Liver (tissue), 9 donors: ENCODE measurements around the gene RGS12. TPM values are rescaled to one million over a fixed set of nuclear protein-coding genes. Genes with fewer than 3 reads are reported as not detected.

Experiments used
- DNase-seq: peaks from one replicate; pipeline ENCODE4 v3.0.0-alpha.2; 2017; ENCODE audit warnings: low spot score
- H3K27ac ChIP-seq, 2 donors: one replicate each; pipeline ENCODE4 v1.7.0; 2013; ENCODE audit warnings: inconsistent platforms in 2 of 2, low read length in 2 of 2, control low read depth in 1 of 2, low read depth in 1 of 2, mild to moderate bottlenecking in 1 of 2
- H3K27me3 ChIP-seq, 4 donors: one replicate each; pipeline versions ENCODE4 v1.6.1 to v1.7.0; 2013; ENCODE audit warnings: low read length in 3 of 4, inconsistent platforms in 1 of 4, mild to moderate bottlenecking in 1 of 4, moderate library complexity in 1 of 4; ENCODE audit not compliant: control insufficient read depth in 4 of 4, insufficient read depth in 4 of 4
- H3K36me3 ChIP-seq, 4 donors: one replicate each; pipeline versions ENCODE4 v1.6.1 to v1.7.0; 2013; ENCODE audit warnings: low read length in 3 of 4, mild to moderate bottlenecking in 3 of 4, low read depth in 1 of 4, moderate library complexity in 1 of 4; ENCODE audit not compliant: control insufficient read depth in 4 of 4, insufficient read depth in 3 of 4
- H3K4me1 ChIP-seq, 4 donors: one replicate each; pipeline versions ENCODE4 v1.6.1 to v1.7.0; 2013; ENCODE audit warnings: low read length in 3 of 4, mild to moderate bottlenecking in 3 of 4, moderate library complexity in 1 of 4; ENCODE audit not compliant: control insufficient read depth in 4 of 4, insufficient read depth in 4 of 4
- H3K4me3 ChIP-seq, 3 donors: one replicate each; pipeline versions ENCODE4 v1.6.1 to v1.7.0; 2013; ENCODE audit warnings: low read length in 3 of 3, control low read depth in 1 of 3, low read depth in 1 of 3, mild to moderate bottlenecking in 1 of 3
- H3K9ac ChIP-seq, 2 donors: one replicate each; pipeline ENCODE4 v1.7.0; 2013; ENCODE audit warnings: low read length in 2 of 2, mild to moderate bottlenecking in 2 of 2, moderate library complexity in 2 of 2, control low read depth in 1 of 2, low read depth in 1 of 2
- H3K9me3 ChIP-seq, 4 donors: one replicate each; pipeline versions ENCODE4 v1.6.1 to v1.7.0; 2013; ENCODE audit warnings: low read length in 3 of 4; ENCODE audit not compliant: control insufficient read depth in 4 of 4
- EGR1 ChIP-seq, 2 donors: IDR thresholded peaks; 2 replicates each; pipeline ENCODE4 v1.6.1; 2016 to 2018; ENCODE audit warnings: antibody characterized with exemption in 2 of 2, low read depth in 2 of 2
- FOXA1 ChIP-seq: IDR thresholded peaks from 2 replicates; pipeline ENCODE4 v1.6.1; 2016; ENCODE audit warnings: antibody characterized with exemption
- FOXA2 ChIP-seq: IDR thresholded peaks from 2 replicates; pipeline ENCODE4 v1.6.1; 2016; ENCODE audit warnings: antibody characterized with exemption
- GABPA ChIP-seq, 2 donors: IDR thresholded peaks in 1 of 2; conservative IDR thresholded peaks in 1 of 2; 2 replicates each; pipeline ENCODE4 v1.6.1; 2016; ENCODE audit warnings: antibody characterized with exemption in 2 of 2, mild to moderate bottlenecking in 1 of 2, moderate library complexity in 1 of 2
- HNF4A ChIP-seq, 2 donors: conservative IDR thresholded peaks; 2 replicates each; pipeline ENCODE4 v1.6.1; 2016; ENCODE audit warnings: antibody characterized with exemption in 2 of 2, mild to moderate bottlenecking in 2 of 2
- HNF4G ChIP-seq: IDR thresholded peaks from 2 replicates; pipeline ENCODE4 v1.6.1; 2016; ENCODE audit warnings: antibody characterized with exemption
- JUND ChIP-seq, 2 donors: IDR thresholded peaks; 2 replicates each; pipeline ENCODE4 v1.6.1; 2016; ENCODE audit warnings: antibody characterized with exemption in 2 of 2
- NR2F2 ChIP-seq: IDR thresholded peaks from 2 replicates; pipeline ENCODE4 v1.6.1; 2016; ENCODE audit warnings: antibody characterized with exemption
- RAD21 ChIP-seq, 2 donors: IDR thresholded peaks; 2 replicates each; pipeline ENCODE4 v1.6.1; 2016; ENCODE audit warnings: antibody characterized with exemption in 2 of 2, mild to moderate bottlenecking in 2 of 2
- RXRA ChIP-seq, 2 donors: IDR thresholded peaks; 2 replicates each; pipeline ENCODE4 v1.6.1; 2017 to 2018; ENCODE audit warnings: antibody characterized with exemption in 2 of 2, mild to moderate bottlenecking in 1 of 2
- SP1 ChIP-seq: IDR thresholded peaks from 2 replicates; pipeline ENCODE4 v1.6.1; 2018; ENCODE audit warnings: antibody characterized with exemption, mild to moderate bottlenecking
- TAF1 ChIP-seq: conservative IDR thresholded peaks from 2 replicates; pipeline ENCODE4 v1.6.1; 2016; ENCODE audit warnings: antibody characterized with exemption, mild to moderate bottlenecking
- YY1 ChIP-seq: IDR thresholded peaks from 2 replicates; pipeline ENCODE4 v1.6.1; 2016; ENCODE audit warnings: antibody characterized with exemption, mild to moderate bottlenecking
- WGBS: extraction: QIAGEN DNeasy Blood & Tissue Kit; methylation state at CpG from one replicate; pipeline ENCODE4 v1.1.7; 2013; 5-methylcytosine and 5-hydroxymethylcytosine counted together
- polyA plus RNA-seq, 2 donors: library from polyadenylated mRNA; stranded (reverse) in 1 of 2; unstranded in 1 of 2; fragments of 200-250 nt in 1 of 2; fragments of >200 nt in 1 of 2; fragmentation: Nextera tagmentation in 1 of 2; extraction: Ambion mirVana in 1 of 2; gene quantifications; one replicate each; pipeline versions ENCODE4 v1.2.1 to v1.2.3, GENCODE V29; 2013 to 2015
- total RNA-seq, 2 donors: library from RNA; depleted of rRNA; stranded (reverse); fragments of >200 nt; gene quantifications; one replicate each; pipeline ENCODE4 v1.2.3, GENCODE V29; 2014
- TF ChIP-seq, protein P1 (sequence below): IDR thresholded peaks from 2 replicates; pipeline ENCODE4 v1.6.1; 2016; ENCODE audit warnings: antibody characterized with exemption
- TF ChIP-seq, protein P2 (sequence below): IDR thresholded peaks from 2 replicates; pipeline ENCODE4 v1.6.1; 2016; ENCODE audit warnings: antibody characterized with exemption, mild to moderate bottlenecking
- TF ChIP-seq, protein P3 (sequence below): IDR thresholded peaks from 2 replicates; pipeline ENCODE4 v1.6.1; 2016; ENCODE audit warnings: antibody characterized with exemption
- TF ChIP-seq, protein P4 (sequence below): fragments of 150-350 bp; IDR thresholded peaks from 2 replicates; pipeline ENCODE4 v1.5.1; 2017; ENCODE audit warnings: improper control_type of control experiment, low read depth, low read length; ENCODE audit not compliant: missing input control
- TF ChIP-seq, protein P5 (sequence below): IDR thresholded peaks from 2 replicates; pipeline ENCODE4 v1.6.1; 2016; ENCODE audit warnings: antibody characterized with exemption
- donor health status: healthy.
- donor health status: healthy.
- donor health status: healthy.
- donor health status: healthy.
- donor health status: healthy.

Gene RGS12
- total and polyA plus RNA-seq, 4 donors, result 6.4 to 23.2 (median 11.5) TPM

DNA sequence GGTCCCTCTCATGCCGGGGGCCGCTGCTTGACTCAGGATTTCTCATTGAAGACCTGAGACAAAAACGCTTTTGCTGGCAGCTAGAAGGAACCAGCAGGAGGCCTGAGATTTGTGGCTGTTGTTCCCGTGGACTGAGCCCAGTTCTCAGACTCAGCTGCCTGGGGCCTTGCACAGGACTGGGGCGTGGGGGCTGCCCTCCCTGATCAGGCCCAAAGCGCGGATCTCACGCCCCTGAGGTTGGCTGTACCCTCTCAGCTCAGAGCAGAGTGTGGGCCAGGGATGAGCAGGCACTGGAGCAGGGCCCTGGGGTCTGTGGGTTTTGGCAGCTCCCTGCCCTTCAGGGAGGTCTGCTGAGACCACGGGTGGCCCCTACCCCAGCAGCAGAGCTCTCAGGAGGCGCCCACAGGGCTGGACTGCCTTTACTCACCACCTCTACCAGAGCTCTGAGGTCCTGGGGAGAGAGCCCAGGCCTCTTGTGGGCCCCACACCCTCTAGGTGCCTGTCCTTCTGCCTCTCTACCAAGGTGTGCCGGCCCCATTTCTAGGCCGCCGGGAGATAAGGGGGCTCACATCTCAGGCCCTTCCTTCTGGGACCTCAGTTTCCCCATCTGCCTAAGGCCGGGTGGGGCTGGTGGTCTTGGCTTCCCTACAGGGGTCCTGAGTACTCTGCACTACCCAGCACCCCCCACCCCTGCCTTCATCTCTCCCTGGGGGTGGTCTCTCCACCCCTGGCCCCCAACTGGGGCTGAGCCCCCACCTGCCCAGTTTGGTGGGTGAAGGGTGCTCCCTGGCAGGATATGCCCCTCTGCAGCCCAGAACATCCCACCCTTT lies 38.3 kb upstream of the RGS12 start:
- TF ChIP-seq RXRA (IDR thresholded peaks at IDR 0.05) (no peak), SP1 (no peak), FOXA2 (no peak), NR2F2 (no peak), GABPA (IDR thresholded peaks at IDR 0.05 in 1 of 2, conservative IDR thresholded peaks at IDR 0.05 in 1 of 2) (no peak), FOXA1 (no peak), RAD21 (IDR thresholded peaks at IDR 0.05) (no peak), HNF4A (conservative IDR thresholded peaks at IDR 0.05) (no peak), TAF1 (no peak), EGR1 (IDR thresholded peaks at IDR 0.05; ENCODE audit: low read depth in 2 of 2) (no peak), JUND (IDR thresholded peaks at IDR 0.05) (no peak), YY1 (no peak), HNF4G (no peak)
- TF ChIP-seq, protein P1, sequence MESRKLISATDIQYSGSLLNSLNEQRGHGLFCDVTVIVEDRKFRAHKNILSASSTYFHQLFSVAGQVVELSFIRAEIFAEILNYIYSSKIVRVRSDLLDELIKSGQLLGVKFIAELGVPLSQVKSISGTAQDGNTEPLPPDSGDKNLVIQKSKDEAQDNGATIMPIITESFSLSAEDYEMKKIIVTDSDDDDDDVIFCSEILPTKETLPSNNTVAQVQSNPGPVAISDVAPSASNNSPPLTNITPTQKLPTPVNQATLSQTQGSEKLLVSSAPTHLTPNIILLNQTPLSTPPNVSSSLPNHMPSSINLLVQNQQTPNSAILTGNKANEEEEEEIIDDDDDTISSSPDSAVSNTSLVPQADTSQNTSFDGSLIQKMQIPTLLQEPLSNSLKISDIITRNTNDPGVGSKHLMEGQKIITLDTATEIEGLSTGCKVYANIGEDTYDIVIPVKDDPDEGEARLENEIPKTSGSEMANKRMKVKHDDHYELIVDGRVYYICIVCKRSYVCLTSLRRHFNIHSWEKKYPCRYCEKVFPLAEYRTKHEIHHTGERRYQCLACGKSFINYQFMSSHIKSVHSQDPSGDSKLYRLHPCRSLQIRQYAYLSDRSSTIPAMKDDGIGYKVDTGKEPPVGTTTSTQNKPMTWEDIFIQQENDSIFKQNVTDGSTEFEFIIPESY, result no peak
- TF ChIP-seq, protein P2, sequence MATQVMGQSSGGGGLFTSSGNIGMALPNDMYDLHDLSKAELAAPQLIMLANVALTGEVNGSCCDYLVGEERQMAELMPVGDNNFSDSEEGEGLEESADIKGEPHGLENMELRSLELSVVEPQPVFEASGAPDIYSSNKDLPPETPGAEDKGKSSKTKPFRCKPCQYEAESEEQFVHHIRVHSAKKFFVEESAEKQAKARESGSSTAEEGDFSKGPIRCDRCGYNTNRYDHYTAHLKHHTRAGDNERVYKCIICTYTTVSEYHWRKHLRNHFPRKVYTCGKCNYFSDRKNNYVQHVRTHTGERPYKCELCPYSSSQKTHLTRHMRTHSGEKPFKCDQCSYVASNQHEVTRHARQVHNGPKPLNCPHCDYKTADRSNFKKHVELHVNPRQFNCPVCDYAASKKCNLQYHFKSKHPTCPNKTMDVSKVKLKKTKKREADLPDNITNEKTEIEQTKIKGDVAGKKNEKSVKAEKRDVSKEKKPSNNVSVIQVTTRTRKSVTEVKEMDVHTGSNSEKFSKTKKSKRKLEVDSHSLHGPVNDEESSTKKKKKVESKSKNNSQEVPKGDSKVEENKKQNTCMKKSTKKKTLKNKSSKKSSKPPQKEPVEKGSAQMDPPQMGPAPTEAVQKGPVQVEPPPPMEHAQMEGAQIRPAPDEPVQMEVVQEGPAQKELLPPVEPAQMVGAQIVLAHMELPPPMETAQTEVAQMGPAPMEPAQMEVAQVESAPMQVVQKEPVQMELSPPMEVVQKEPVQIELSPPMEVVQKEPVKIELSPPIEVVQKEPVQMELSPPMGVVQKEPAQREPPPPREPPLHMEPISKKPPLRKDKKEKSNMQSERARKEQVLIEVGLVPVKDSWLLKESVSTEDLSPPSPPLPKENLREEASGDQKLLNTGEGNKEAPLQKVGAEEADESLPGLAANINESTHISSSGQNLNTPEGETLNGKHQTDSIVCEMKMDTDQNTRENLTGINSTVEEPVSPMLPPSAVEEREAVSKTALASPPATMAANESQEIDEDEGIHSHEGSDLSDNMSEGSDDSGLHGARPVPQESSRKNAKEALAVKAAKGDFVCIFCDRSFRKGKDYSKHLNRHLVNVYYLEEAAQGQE, result no peak
- TF ChIP-seq, protein P3, sequence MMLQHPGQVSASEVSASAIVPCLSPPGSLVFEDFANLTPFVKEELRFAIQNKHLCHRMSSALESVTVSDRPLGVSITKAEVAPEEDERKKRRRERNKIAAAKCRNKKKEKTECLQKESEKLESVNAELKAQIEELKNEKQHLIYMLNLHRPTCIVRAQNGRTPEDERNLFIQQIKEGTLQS, result no peak
- TF ChIP-seq, protein P4, sequence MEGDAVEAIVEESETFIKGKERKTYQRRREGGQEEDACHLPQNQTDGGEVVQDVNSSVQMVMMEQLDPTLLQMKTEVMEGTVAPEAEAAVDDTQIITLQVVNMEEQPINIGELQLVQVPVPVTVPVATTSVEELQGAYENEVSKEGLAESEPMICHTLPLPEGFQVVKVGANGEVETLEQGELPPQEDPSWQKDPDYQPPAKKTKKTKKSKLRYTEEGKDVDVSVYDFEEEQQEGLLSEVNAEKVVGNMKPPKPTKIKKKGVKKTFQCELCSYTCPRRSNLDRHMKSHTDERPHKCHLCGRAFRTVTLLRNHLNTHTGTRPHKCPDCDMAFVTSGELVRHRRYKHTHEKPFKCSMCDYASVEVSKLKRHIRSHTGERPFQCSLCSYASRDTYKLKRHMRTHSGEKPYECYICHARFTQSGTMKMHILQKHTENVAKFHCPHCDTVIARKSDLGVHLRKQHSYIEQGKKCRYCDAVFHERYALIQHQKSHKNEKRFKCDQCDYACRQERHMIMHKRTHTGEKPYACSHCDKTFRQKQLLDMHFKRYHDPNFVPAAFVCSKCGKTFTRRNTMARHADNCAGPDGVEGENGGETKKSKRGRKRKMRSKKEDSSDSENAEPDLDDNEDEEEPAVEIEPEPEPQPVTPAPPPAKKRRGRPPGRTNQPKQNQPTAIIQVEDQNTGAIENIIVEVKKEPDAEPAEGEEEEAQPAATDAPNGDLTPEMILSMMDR, result no peak
- TF ChIP-seq, protein P5, sequence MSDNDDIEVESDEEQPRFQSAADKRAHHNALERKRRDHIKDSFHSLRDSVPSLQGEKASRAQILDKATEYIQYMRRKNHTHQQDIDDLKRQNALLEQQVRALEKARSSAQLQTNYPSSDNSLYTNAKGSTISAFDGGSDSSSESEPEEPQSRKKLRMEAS, result no peak
- no peak overlapping the region for H3K9ac ChIP-seq
- H3K27ac ChIP-seq, result no peak overlapping the region
- no peak for DNase-seq
- peaks cover 0 to 3% (median 0%) of the 10 kb centered on the region in 4 donors for H3K36me3 ChIP-seq
- no peaks in the 10 kb centered on the region for H3K9me3 ChIP-seq
- WGBS, result 94% methylated on average over 14 of the region's 14 CpGs
- no peaks in the 10 kb centered on the region for H3K27me3 ChIP-seq
- no peaks in the 10 kb centered on the region for H3K4me1 ChIP-seq
- H3K4me3 ChIP-seq, result no peak overlapping the region
